Chondrocyte (in vitro differentiated cells): ENCODE results near the gene SDSL. TPM values are rescaled to one million over a fixed set of nuclear protein-coding genes. Genes with fewer than 3 reads are reported as not detected.
A peak's percentile ranks its signal among the peaks of the same experiment; 100 is the strongest.

Source experiments
- DNase-seq: peaks from one replicate; pipeline ENCODE4 v3.0.0; 2021; ENCODE audit warnings: mixed read lengths, low spot score
- H3K27ac Mint-ChIP-seq: one replicate; pipeline ENCODE4 v1.8.0; 2021; ENCODE audit warnings: mild to moderate bottlenecking, moderate library complexity, mixed read lengths; ENCODE audit not compliant: unreplicated experiment
- H3K27me3 Mint-ChIP-seq: 2 replicates; pipeline ENCODE4 v1.8.0; 2021; ENCODE audit warnings: low read depth, mixed read lengths
- H3K36me3 Mint-ChIP-seq: 2 replicates; pipeline ENCODE4 v1.8.0; 2021; ENCODE audit warnings: low read depth, mixed read lengths
- H3K4me1 Mint-ChIP-seq: 2 replicates; pipeline ENCODE4 v1.8.0; 2021; ENCODE audit warnings: low read depth, mild to moderate bottlenecking, mixed read lengths
- H3K4me3 Mint-ChIP-seq: one replicate; pipeline ENCODE4 v1.8.0; 2021; ENCODE audit warnings: mild to moderate bottlenecking, moderate library complexity, mixed read lengths; ENCODE audit not compliant: unreplicated experiment
- H3K9me3 Mint-ChIP-seq: 2 replicates; pipeline ENCODE4 v1.8.0; 2021; ENCODE audit warnings: low read depth, mixed read lengths
- CTCF ChIP-seq: fragments of 200-600 bp; sonication (generic); IDR thresholded peaks from 2 replicates; pipeline ENCODE4 v1.5.0; 2021; ENCODE audit warnings: antibody characterized with exemption, mild to moderate bottlenecking, moderate library complexity
- total RNA-seq: library from RNA; stranded (reverse); gene quantifications from 3 replicates; pipeline ENCODE4 v1.2.1, GENCODE V29; 2021

Gene SDSL
- total RNA-seq, 1 donor from 2014 or later: 8.4 TPM

DNA sequence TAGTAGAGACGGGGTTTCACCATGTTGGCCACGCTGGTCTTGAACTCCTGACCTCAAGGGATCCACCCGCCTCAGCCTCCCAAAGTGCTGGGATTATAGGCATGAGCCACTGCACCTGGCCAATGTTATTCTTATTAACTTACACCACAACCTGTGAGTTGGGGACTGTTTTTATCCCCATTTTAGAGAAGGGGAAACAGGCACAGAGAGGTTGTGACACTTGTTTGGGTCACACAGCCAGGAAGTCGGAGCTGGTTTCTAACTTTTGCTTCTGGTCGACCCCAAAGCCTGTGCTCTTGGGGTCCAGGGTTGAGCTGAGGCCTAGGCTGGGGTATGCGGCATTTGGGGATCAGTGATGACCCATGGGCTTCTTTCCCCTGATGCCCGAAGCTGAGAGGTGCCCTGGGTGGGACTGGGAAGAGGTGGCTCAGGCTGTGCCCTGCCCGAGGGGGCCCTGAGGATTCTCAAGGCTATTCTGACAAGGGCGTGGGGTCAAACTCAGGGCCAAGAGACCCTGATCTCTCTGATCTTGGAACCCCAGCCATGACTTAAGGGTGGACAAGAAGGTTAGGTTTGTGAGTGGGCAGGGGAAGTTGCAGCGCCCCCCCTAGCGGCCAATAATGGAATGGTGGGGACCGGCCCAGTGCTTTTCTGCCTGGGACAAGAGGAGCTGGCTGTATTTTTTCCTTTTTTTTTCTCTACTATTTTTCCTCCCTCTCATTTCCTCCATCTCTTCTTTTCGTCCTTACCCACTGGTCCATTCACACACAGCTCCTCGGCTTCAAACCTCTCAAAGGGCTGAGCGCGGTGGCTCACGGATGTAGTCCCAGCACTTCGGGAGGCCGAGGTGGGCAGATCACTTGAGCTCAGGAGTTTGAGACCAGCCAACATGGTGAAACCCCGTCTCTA, 3.0 kb downstream of the SDSL start:
- peak; percentile 60 for DNase-seq
- peaks cover 5% of the 10 kb centered on the region for H3K27me3 Mint-ChIP-seq
- H3K36me3 Mint-ChIP-seq: peaks cover 5% of the 10 kb centered on the region
- no peak overlapping the region for H3K4me3 Mint-ChIP-seq
- no peak overlapping the region for H3K27ac Mint-ChIP-seq
- TF ChIP-seq CTCF: peak; percentile 94
- H3K4me1 Mint-ChIP-seq: peaks cover 20% of the 10 kb centered on the region
- H3K9me3 Mint-ChIP-seq: peaks cover 3% of the 10 kb centered on the region

- Mint-ChIP-seq H3K27me3 (peaks cover 5% of the 10 kb centered on the region), H3K27ac (no peak overlapping the region), H3K4me1 (peaks cover 20% of the 10 kb centered on the region), H3K4me3 (no peak overlapping the region), H3K9me3 (peaks cover 6% of the 10 kb centered on the region), H3K36me3 (peaks cover 6% of the 10 kb centered on the region)
- DNase-seq: peak; percentile 54
- TF ChIP-seq CTCF: no peak
Observed at GRCh38 chr12:113425960-113426453, 3.8 kb downstream of the SDSL start.

DNA sequence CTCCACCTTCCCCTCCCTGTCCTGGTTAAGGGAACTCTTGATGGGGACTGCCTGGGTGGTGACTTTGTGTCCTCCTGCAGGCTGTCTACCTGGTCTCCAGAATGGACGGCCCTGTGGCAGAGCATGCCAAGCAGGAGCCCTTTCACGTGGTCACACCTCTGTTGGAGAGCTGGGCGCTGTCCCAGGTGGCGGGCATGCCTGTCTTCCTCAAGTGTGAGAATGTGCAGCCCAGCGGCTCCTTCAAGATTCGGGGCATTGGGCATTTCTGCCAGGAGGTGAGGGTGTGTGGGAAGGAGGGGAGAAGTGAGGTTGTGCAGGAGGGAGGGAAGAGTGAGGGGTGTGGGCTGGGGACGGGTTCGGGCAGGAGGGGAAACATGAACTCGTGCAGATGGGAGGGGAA, 5.7 kb downstream of the SDSL start:
- peaks cover 6% of the 10 kb centered on the region for H3K9me3 Mint-ChIP-seq
- peaks cover 7% of the 10 kb centered on the region for H3K4me1 Mint-ChIP-seq
- TF ChIP-seq CTCF: no peak
- H3K4me3 Mint-ChIP-seq: no peak overlapping the region
- peaks cover 4% of the 10 kb centered on the region for H3K36me3 Mint-ChIP-seq
- DNase-seq: peak; percentile 50
- H3K27ac Mint-ChIP-seq: no peak overlapping the region
- peaks cover 5% of the 10 kb centered on the region for H3K27me3 Mint-ChIP-seq

GRCh38 chr12:113428482-113428881, 6.3 kb downstream of the SDSL start:
- no peak for DNase-seq
- no peak for TF ChIP-seq CTCF
- Mint-ChIP-seq H3K36me3 (peaks cover 4% of the 10 kb centered on the region), H3K27ac (no peak overlapping the region), H3K9me3 (peaks cover 6% of the 10 kb centered on the region), H3K4me3 (no peak overlapping the region), H3K4me1 (peaks cover under 1% of the 10 kb centered on the region), H3K27me3 (peaks cover 5% of the 10 kb centered on the region)

GRCh38 chr12:113432986-113433385, 10.8 kb downstream of the SDSL start:
- no peaks in the 10 kb centered on the region for H3K4me1 Mint-ChIP-seq
- no peak overlapping the region for H3K4me3 Mint-ChIP-seq
- H3K36me3 Mint-ChIP-seq: peaks cover 4% of the 10 kb centered on the region
- H3K9me3 Mint-ChIP-seq: peaks cover 6% of the 10 kb centered on the region
- TF ChIP-seq CTCF: no peak
- DNase-seq: no peak
- H3K27ac Mint-ChIP-seq: no peak overlapping the region
- H3K27me3 Mint-ChIP-seq: peaks cover 3% of the 10 kb centered on the region
